Lower leg skin (tissue), 4 donors: ENCODE measurements around the gene PIK3R1. TPM values are rescaled to one million over a fixed set of nuclear protein-coding genes. Genes with fewer than 3 reads are reported as not detected.

ENCODE experiments used
- DNase-seq, 2 donors: peaks; one replicate each; pipeline ENCODE4 v3.0.0-alpha.2; 2019; ENCODE audit warnings: low spot score in 2 of 2
- H3K4me3 ChIP-seq: fragments of 200-600 bp; sonication (generic); 2 replicates; pipeline ENCODE4 v1.5.1; 2017; ENCODE audit warnings: mild to moderate bottlenecking, low read depth; ENCODE audit not compliant: poor library complexity, severe bottlenecking
- CTCF ChIP-seq, 3 donors: fragments of 450-650 bp; IDR thresholded peaks; one replicate each; pipeline ENCODE4 v1.5.1; 2016; ENCODE audit warnings: antibody characterized with exemption in 3 of 3, mild to moderate bottlenecking in 3 of 3, moderate library complexity in 2 of 3
- POLR2A ChIP-seq, 2 donors: fragments of 450-650 bp; IDR thresholded peaks; one replicate each; pipeline ENCODE4 v1.6.1; 2016 to 2017; ENCODE audit warnings: antibody characterized with exemption in 2 of 2, mild to moderate bottlenecking in 1 of 2, moderate library complexity in 1 of 2
- WGBS, 2 donors: methylation state at CpG; one replicate each; pipeline ENCODE4 v1.1.5; 2018; 5-methylcytosine and 5-hydroxymethylcytosine counted together
- intact Hi-C: fragments of 100-400 bp; cut with DNase I; formaldehyde crosslinking; loops from one replicate; pipeline ENCODE4 v1.15.0; 2023; ENCODE audit warnings: low total_unique reads
- total RNA-seq, 4 donors: library from RNA; depleted of rRNA; stranded (reverse); fragments of >200 nt; gene quantifications; one replicate each; pipeline ENCODE4 v1.1.0, GENCODE V29; 2016

Gene PIK3R1
- total RNA-seq, 4 donors from 2014 or later: 102 to 245 (median 137) TPM

GRCh38 chr5:68270399-68270975, 54.9 kb downstream of the PIK3R1 start:
- no peak overlapping the region for H3K4me3 ChIP-seq
- intact Hi-C loops: no loop called here
- DNase-seq: no peak
- TF ChIP-seq POLR2A (IDR thresholded peaks at IDR 0.05) (no peak), CTCF (IDR thresholded peaks at IDR 0.05) (no peak)

- DNase-seq: no peak
- WGBS, 2 donors: 67 to 75% methylated on average over 5 of the region's 5 CpGs
- no peak overlapping the region for H3K4me3 ChIP-seq
- intact Hi-C loops: no loop called here
- TF ChIP-seq POLR2A (IDR thresholded peaks at IDR 0.05): no peak
- TF ChIP-seq CTCF (IDR thresholded peaks at IDR 0.05): no peak
These were observed 55.6 kb downstream of the PIK3R1 start for GRCh38 chr5:68271124-68271523.

GRCh38 chr5:68272289-68272688, 56.7 kb downstream of the PIK3R1 start:
- 74 to 75% methylated on average over 2 of the region's 2 CpGs for WGBS, 2 donors
- intact Hi-C loops: no loop called here

GRCh38 chr5:68273717-68274409, 58.3 kb downstream of the PIK3R1 start:
- no peak for TF ChIP-seq POLR2A (IDR thresholded peaks at IDR 0.05)
- no peak overlapping the region for H3K4me3 ChIP-seq
- DNase-seq: no peak
- WGBS, 2 donors: 44 to 66% methylated on average over 3 of the region's 3 CpGs
- intact Hi-C loops: no loop called here

More at GRCh38 chr5:68272289-68272688, 56.7 kb downstream of the PIK3R1 start:
- TF ChIP-seq CTCF (IDR thresholded peaks at IDR 0.05) (no peak), POLR2A (IDR thresholded peaks at IDR 0.05) (no peak)
- H3K4me3 ChIP-seq: no peak overlapping the region
- no peak for DNase-seq

GRCh38 chr5:68274847-68275651, 59.5 kb downstream of the PIK3R1 start:
- 59 to 63% methylated on average over 9 of the region's 9 CpGs for WGBS, 2 donors
- TF ChIP-seq CTCF (IDR thresholded peaks at IDR 0.05) (no peak), POLR2A (IDR thresholded peaks at IDR 0.05) (no peak)
- H3K4me3 ChIP-seq: no peak overlapping the region
- no peak for DNase-seq
- intact Hi-C loops: no loop called here

GRCh38 chr5:68276740-68277139, 61.2 kb downstream of the PIK3R1 start:
- 67 to 85% methylated on average over 5 of the region's 5 CpGs for WGBS, 2 donors
- TF ChIP-seq POLR2A (IDR thresholded peaks at IDR 0.05): no peak
- intact Hi-C loops: no loop called here
- no peak overlapping the region for H3K4me3 ChIP-seq
- DNase-seq: no peak
